GM18519 (cell line): ENCODE data around the gene TREML4.
"Not testable (repeated sequence)": the region's sequence is repeated elsewhere in the genome, so short reads cannot be mapped to it uniquely, and the experiment has no call there.

ENCODE experiments used
- ATAC-seq: cut with Tn5 transposase; IDR thresholded peaks from one replicate; pipeline ENCODE4 v1.9.1; 2021; ENCODE audit warnings: mild to moderate bottlenecking, moderate library complexity; ENCODE audit not compliant: unreplicated experiment, low FRiP score

TREML4 gene

GRCh38 chr6:41201764-41202173 lies 26.4 kb upstream of the TREML4 start:
- no peak for ATAC-seq

DNA sequence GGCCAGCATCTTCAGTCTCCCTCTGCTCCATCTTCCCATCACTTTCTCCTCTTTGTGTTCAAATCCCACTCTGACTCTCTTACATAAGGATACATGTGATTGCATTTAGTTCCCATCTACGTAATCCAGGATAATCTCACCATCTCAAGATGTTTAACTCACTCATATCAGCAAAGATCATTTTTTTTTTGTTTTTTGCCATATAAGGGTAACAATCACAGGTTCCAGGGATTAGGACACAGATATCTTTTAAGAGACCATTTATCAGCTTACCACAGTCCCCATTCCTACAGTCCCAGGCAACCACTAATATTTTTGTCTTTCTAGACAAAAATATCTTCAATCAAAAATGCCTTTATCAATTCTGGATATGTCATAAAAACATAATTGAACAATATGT lies 24.0 kb upstream of the TREML4 start:
- ATAC-seq = no peak

GRCh38 chr6:41208439-41209106 lies 19.6 kb upstream of the TREML4 start:
- ATAC-seq = no peak

- ATAC-seq = no peak
These were observed 18.4 kb upstream of the TREML4 start for GRCh38 chr6:41209547-41210320.

GRCh38 chr6:41214559-41215238 lies 13.4 kb upstream of the TREML4 start:
- ATAC-seq = no peak

GRCh38 chr6:41215777-41216176 lies 12.4 kb upstream of the TREML4 start:
- no peak for ATAC-seq

DNA sequence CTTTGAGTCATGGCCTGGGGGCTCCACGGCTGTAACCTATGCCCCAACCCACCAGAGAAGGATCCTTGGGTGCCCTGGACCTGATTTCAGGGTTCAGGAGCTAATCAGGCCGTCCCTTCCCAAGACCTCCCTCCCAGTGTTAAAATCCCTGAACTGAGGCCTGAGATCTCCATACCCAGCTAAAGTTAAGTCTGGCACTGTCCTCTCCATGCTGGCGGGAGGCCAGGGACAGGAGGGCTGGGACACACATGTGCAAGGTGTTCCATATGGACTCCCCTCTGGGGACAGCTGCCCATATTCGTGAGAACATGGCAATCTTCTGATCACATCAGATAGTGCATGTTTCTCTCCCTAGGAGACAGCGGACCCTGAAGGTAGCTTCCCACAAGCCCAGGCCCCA lies 11.5 kb upstream of the TREML4 start:
- no peak for ATAC-seq

DNA sequence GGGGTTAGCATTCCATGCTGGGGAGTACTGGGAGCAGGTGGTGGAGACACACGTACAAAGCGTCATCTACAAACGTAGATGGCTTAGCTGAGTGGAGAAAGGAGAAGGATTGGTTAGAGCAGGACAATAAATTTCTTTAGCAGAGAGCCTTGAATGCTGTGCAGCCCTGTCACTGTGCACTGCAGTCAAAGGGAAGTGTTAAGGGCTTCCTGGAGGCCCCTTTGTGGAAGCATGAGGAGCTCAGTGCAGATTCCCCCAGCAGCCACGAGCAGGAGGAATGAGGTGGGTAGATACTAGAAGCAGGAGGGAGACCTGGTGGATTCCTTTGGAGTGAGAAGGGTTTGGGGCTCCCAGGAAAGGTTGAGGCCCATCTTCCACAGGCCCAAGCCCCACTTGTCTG lies 6.1 kb upstream of the TREML4 start:
- no peak for ATAC-seq

- no peak for ATAC-seq
These were observed 5.6 kb upstream of the TREML4 start for GRCh38 chr6:41222513-41222912.

- ATAC-seq = no peak
These were observed 3.3 kb upstream of the TREML4 start for GRCh38 chr6:41224800-41225199.

DNA sequence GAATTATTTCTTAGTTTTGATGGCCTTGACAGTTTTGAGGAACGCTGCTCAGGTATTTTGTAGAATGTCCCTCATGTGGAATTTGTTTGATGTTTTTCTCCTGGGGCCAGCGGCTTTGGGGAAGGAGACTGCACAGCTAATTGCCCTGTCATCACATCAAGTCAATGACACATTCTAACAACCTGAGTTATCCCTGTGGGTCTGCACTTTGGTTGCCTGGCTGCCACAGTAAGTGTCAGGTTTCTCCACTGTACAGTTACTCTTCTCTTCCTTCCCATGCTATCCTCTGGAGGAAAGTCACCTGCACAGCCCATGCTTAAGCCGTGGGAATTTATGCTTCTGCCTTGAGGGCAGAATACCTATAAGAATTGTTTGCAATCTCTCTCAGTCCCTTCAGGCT lies 1.4 kb upstream of the TREML4 start:
- ATAC-seq = no peak

DNA sequence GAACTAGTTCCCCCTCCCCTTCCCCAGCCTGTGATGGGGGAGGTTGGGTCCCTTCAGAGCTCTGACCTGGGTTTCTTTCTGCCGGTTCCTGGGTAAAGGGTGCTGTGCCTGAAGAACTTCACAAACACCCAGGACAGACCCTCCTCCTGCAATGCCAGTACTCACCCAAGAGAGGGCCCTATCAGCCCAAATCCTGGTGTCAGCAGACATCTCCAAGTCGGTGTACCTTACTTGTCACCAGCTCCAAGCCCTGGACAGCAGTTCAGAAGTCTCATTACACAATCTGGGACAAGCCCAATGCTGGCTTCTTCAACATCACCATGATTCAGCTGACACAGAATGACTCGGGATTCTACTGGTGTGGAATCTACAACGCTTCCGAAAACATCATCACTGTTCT lies 467 bp downstream of the TREML4 start:
- ATAC-seq = no peak

DNA sequence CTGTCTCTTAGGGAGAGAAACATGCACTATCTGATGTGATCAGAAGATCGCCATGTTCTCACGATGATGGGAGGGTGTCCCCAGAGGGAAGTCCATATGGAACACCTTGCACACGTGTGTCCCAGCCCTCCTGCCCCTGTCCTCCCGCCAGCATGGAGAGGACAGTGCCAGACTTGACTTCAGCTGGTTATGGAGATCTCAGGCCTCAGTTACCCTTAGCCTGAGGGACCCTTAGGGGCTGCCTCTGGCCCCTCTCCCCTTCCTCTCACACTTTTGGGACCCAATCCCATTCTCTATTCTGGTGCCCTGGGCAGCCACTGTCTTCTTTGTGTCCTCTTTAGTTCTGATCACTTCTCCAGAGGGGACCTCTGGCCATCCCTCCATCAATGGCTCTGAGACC lies 1.6 kb downstream of the TREML4 start:
- ATAC-seq = no peak

- no peak for ATAC-seq
These were observed 3.1 kb downstream of the TREML4 start for GRCh38 chr6:41231246-41231645.

GRCh38 chr6:41232667-41233066 lies 4.5 kb downstream of the TREML4 start:
- no peak for ATAC-seq

- ATAC-seq = no peak
These were observed 8.1 kb downstream of the TREML4 start for GRCh38 chr6:41236276-41236675.

DNA sequence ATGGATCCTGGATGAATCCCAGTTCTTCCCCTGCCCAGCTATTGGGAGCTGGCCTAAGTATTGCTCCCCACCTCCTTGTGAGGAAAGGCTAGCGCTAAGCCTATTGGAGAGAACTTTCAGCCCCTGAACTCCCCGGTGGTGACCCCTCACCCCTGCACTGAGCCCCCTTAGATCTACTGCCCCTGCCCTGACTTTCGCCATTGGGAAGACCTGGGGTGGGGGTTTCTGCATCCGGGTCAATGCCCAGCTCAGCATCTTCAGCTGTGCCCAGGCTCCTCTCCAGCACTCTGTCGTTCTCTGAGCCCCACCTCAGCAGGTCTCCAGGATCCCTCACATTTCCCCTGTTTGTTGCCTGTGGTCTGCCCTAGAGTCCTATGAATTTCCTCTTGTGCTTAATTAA lies 9.0 kb downstream of the TREML4 start:
- ATAC-seq = no peak

- ATAC-seq = no peak
These were observed 11.5 kb downstream of the TREML4 start for GRCh38 chr6:41239467-41240159.

- ATAC-seq = not testable (repeated sequence)
These were observed 18.4 kb downstream of the TREML4 start for GRCh38 chr6:41246529-41246928.

- ATAC-seq = no peak
These were observed 19.2 kb downstream of the TREML4 start for GRCh38 chr6:41247288-41247865.
